ENCODE results near the gene SPATA9.
"Not testable (repeated sequence)": the region's sequence is repeated elsewhere in the genome, so short reads cannot be mapped to it uniquely, and the experiment has no call there.

The SPATA9 gene

GRCh38 chr5:95715799-95716461 lies 33.1 kb upstream of the SPATA9 start:
- H3K4me3 ChIP-seq (ENCODE audit: low read depth, low read length): no peak overlapping the region
- TF ChIP-seq CTCF (IDR thresholded peaks at IDR 0.05; ENCODE audit: insufficient read depth, low read depth, low read length, missing control alignments): no peak
- peak; percentile 50 for DNase-seq (ENCODE audit: low read depth)

- no peak for DNase-seq (ENCODE audit: low read depth)
- no peak overlapping the region for H3K4me3 ChIP-seq (ENCODE audit: low read depth, low read length)
- TF ChIP-seq CTCF (IDR thresholded peaks at IDR 0.05; ENCODE audit: insufficient read depth, low read depth, low read length, missing control alignments): no peak
Measured at GRCh38 chr5:95713960-95714710, 31.3 kb upstream of the SPATA9 start.

GRCh38 chr5:95713246-95713645 lies 30.5 kb upstream of the SPATA9 start:
- H3K4me3 ChIP-seq (ENCODE audit: low read depth, low read length); DNase-seq (ENCODE audit: low read depth): not testable (repeated sequence)

GRCh38 chr5:95712347-95712958 lies 29.7 kb upstream of the SPATA9 start:
- no peak for DNase-seq (ENCODE audit: low read depth)
- H3K4me3 ChIP-seq (ENCODE audit: low read depth, low read length): no peak overlapping the region
- TF ChIP-seq CTCF (IDR thresholded peaks at IDR 0.05; ENCODE audit: insufficient read depth, low read depth, low read length, missing control alignments): no peak

- no peak for DNase-seq (ENCODE audit: low read depth)
- no peak overlapping the region for H3K4me3 ChIP-seq (ENCODE audit: low read depth, low read length)
- no peak for TF ChIP-seq CTCF (IDR thresholded peaks at IDR 0.05; ENCODE audit: insufficient read depth, low read depth, low read length, missing control alignments)
Measured at GRCh38 chr5:95711501-95712346, 28.9 kb upstream of the SPATA9 start.

GRCh38 chr5:95710651-95711500 lies 28.1 kb upstream of the SPATA9 start:
- H3K4me3 ChIP-seq (ENCODE audit: low read depth, low read length); DNase-seq (ENCODE audit: low read depth): not testable (repeated sequence)

GRCh38 chr5:95709967-95710650 lies 27.3 kb upstream of the SPATA9 start:
- no peak overlapping the region for H3K4me3 ChIP-seq (ENCODE audit: low read depth, low read length)
- no peak for TF ChIP-seq CTCF (IDR thresholded peaks at IDR 0.05; ENCODE audit: insufficient read depth, low read depth, low read length, missing control alignments)
- no peak for DNase-seq (ENCODE audit: low read depth)
